ENCODE measurements around the gene SIMC1.

- TF ChIP-seq, protein P1, sequence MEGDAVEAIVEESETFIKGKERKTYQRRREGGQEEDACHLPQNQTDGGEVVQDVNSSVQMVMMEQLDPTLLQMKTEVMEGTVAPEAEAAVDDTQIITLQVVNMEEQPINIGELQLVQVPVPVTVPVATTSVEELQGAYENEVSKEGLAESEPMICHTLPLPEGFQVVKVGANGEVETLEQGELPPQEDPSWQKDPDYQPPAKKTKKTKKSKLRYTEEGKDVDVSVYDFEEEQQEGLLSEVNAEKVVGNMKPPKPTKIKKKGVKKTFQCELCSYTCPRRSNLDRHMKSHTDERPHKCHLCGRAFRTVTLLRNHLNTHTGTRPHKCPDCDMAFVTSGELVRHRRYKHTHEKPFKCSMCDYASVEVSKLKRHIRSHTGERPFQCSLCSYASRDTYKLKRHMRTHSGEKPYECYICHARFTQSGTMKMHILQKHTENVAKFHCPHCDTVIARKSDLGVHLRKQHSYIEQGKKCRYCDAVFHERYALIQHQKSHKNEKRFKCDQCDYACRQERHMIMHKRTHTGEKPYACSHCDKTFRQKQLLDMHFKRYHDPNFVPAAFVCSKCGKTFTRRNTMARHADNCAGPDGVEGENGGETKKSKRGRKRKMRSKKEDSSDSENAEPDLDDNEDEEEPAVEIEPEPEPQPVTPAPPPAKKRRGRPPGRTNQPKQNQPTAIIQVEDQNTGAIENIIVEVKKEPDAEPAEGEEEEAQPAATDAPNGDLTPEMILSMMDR (conservative IDR thresholded peaks at IDR 0.05 in 1 of 2, IDR thresholded peaks at IDR 0.05 in 1 of 2; ENCODE audit: low read depth in 1 of 2, low read length in 2 of 2): no peak
- TF ChIP-seq EZH2 (IDR thresholded peaks at IDR 0.05; ENCODE audit: low read length, missing control alignments): no peak
Measured at GRCh38 chr5:176381423-176381822, 143.2 kb downstream of the SIMC1 start.

Data from fibroblast of lung (primary cell).